ENCODE measurements around the gene NKAIN4. TPM values are rescaled to one million over a fixed set of nuclear protein-coding genes. Genes with fewer than 3 reads are reported as not detected.

NKAIN4 gene
- polyA plus RNA-seq, 1 donor (not counting 4 experiments of a cell fraction or from before 2014, with no cell fraction given), result not detected

DNA sequence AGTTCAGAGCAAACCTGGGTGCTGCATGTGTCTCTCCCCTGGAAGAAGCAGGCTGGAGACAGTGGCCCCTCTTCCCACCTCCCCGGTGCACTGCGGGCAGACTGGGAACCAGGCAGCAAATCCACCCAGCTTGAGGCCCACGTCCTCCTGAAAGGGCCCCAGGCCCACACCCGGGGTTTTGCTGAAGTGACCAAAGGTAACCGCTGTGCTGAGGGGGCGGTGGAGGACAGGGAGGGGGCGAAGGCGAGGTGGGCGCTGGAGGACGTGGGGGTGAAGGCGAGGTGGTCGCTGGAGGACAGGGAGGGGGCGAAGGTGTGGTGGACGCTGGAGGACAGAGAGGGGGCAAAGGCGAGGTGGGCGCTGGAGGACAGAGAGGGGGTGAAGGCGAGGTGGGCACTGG is 20.3 kb downstream of the NKAIN4 start:
- H3K4me1 ChIP-seq (ENCODE audit: control insufficient read depth, extremely low read depth, insufficient read depth, low read length), result no peaks in the 10 kb centered on the region
- no peak overlapping the region for H3K4me2 ChIP-seq (ENCODE audit: control insufficient read depth, extremely low read depth, insufficient read depth, low read depth, low read length)
- no peak overlapping the region for H3K27ac ChIP-seq (ENCODE audit: control insufficient read depth, insufficient read depth, low read length)

GRCh38 chr20:63233061-63233344 is 21.3 kb downstream of the NKAIN4 start:
- H4K20me1 ChIP-seq (ENCODE audit: control insufficient read depth, extremely low read depth, insufficient read depth, low read length), result no peaks in the 10 kb centered on the region
- H2AFZ ChIP-seq (ENCODE audit: control insufficient read depth, low read length), result no peak overlapping the region
- H3K79me2 ChIP-seq (ENCODE audit: control insufficient read depth, insufficient read depth, low read length), result no peaks in the 10 kb centered on the region
- no peaks in the 10 kb centered on the region for H3K9me1 ChIP-seq (ENCODE audit: control insufficient read depth, extremely low read depth, insufficient read depth, low read length)
- no peaks in the 10 kb centered on the region for H3K9me3 ChIP-seq (ENCODE audit: control insufficient read depth, low read depth, low read length)
- dilution Hi-C loops (cut with MboI; ENCODE audit: extremely low pct_ligation_motif_present, low sequenced_read_pairs), result no loop called here
- FAIRE-seq, result no peak
- H3K4me2 ChIP-seq (ENCODE audit: control insufficient read depth, extremely low read depth, insufficient read depth, low read depth, low read length), result no peak overlapping the region
- peaks cover 27% of the 10 kb centered on the region for H3K27me3 ChIP-seq (ENCODE audit: control insufficient read depth, extremely low read depth, insufficient read depth, low read length)
- H3K4me3 ChIP-seq (ENCODE audit: control insufficient read depth in 2 of 3, extremely low read depth in 1 of 3, insufficient read depth in 2 of 3, low read depth in 1 of 3, low read length in 3 of 3), result no peak overlapping the region
- no peak for TF ChIP-seq EZH2 (IDR thresholded peaks at IDR 0.05; ENCODE audit: low read length)
- TF ChIP-seq, protein P1, sequence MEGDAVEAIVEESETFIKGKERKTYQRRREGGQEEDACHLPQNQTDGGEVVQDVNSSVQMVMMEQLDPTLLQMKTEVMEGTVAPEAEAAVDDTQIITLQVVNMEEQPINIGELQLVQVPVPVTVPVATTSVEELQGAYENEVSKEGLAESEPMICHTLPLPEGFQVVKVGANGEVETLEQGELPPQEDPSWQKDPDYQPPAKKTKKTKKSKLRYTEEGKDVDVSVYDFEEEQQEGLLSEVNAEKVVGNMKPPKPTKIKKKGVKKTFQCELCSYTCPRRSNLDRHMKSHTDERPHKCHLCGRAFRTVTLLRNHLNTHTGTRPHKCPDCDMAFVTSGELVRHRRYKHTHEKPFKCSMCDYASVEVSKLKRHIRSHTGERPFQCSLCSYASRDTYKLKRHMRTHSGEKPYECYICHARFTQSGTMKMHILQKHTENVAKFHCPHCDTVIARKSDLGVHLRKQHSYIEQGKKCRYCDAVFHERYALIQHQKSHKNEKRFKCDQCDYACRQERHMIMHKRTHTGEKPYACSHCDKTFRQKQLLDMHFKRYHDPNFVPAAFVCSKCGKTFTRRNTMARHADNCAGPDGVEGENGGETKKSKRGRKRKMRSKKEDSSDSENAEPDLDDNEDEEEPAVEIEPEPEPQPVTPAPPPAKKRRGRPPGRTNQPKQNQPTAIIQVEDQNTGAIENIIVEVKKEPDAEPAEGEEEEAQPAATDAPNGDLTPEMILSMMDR (optimal IDR thresholded peaks at IDR 0.05 in 1 of 3, IDR thresholded peaks at IDR 0.05 in 1 of 3, conservative IDR thresholded peaks at IDR 0.05 in 1 of 3; ENCODE audit: extremely low read depth in 1 of 3, insufficient read depth in 2 of 3, low read length in 3 of 3), result no peak
- no peak for DNase-seq (ENCODE audit: low read depth, low spot score)
- no peaks in the 10 kb centered on the region for H3K4me1 ChIP-seq (ENCODE audit: control insufficient read depth, extremely low read depth, insufficient read depth, low read length)
- H3K27ac ChIP-seq (ENCODE audit: control insufficient read depth, insufficient read depth, low read length), result no peak overlapping the region
- no peak overlapping the region for H3K9ac ChIP-seq (ENCODE audit: control insufficient read depth, extremely low read depth, insufficient read depth, low read length)
- no peaks in the 10 kb centered on the region for H3K36me3 ChIP-seq (ENCODE audit: control insufficient read depth in 2 of 2, extremely low read depth in 1 of 2, insufficient read depth in 2 of 2, low read length in 2 of 2)

More for the DNA sequence above, 20.3 kb downstream of the NKAIN4 start:
- Histone ChIP-seq H3K9ac (ENCODE audit: control insufficient read depth, extremely low read depth, insufficient read depth, low read length) (no peak overlapping the region), H2AFZ (ENCODE audit: control insufficient read depth, low read length) (no peak overlapping the region), H3K27me3 (ENCODE audit: control insufficient read depth, extremely low read depth, insufficient read depth, low read length) (peaks cover 27% of the 10 kb centered on the region), H3K9me1 (ENCODE audit: control insufficient read depth, extremely low read depth, insufficient read depth, low read length) (no peaks in the 10 kb centered on the region), H4K20me1 (ENCODE audit: control insufficient read depth, extremely low read depth, insufficient read depth, low read length) (no peaks in the 10 kb centered on the region), H3K36me3 (ENCODE audit: control insufficient read depth in 2 of 2, extremely low read depth in 1 of 2, insufficient read depth in 2 of 2, low read length in 2 of 2) (no peaks in the 10 kb centered on the region), H3K9me3 (ENCODE audit: control insufficient read depth, low read depth, low read length) (no peaks in the 10 kb centered on the region), H3K79me2 (ENCODE audit: control insufficient read depth, insufficient read depth, low read length) (no peaks in the 10 kb centered on the region), H3K4me3 (ENCODE audit: control insufficient read depth in 2 of 3, extremely low read depth in 1 of 3, insufficient read depth in 2 of 3, low read depth in 1 of 3, low read length in 3 of 3) (no peak overlapping the region)
- TF ChIP-seq, protein P1 (optimal IDR thresholded peaks at IDR 0.05 in 1 of 3, IDR thresholded peaks at IDR 0.05 in 1 of 3, conservative IDR thresholded peaks at IDR 0.05 in 1 of 3; ENCODE audit: extremely low read depth in 1 of 3, insufficient read depth in 2 of 3, low read length in 3 of 3), result no peak
- TF ChIP-seq EZH2 (IDR thresholded peaks at IDR 0.05; ENCODE audit: low read length), result no peak
- no peak for FAIRE-seq
- dilution Hi-C loops (cut with MboI; ENCODE audit: extremely low pct_ligation_motif_present, low sequenced_read_pairs), result no loop called here
- no peak for DNase-seq (ENCODE audit: low read depth, low spot score)

All from keratinocyte (primary cell).